ENCODE results near the gene FTCD.

The FTCD gene

GRCh38 chr21:46093668-46094400, 61.5 kb downstream of the FTCD start:
- no peak for DNase-seq (ENCODE audit: low read depth)

GRCh38 chr21:46092811-46093667, 62.3 kb downstream of the FTCD start:
- no peak for DNase-seq (ENCODE audit: low read depth)

GRCh38 chr21:46092026-46092764, 63.2 kb downstream of the FTCD start:
- DNase-seq (ENCODE audit: low read depth): no peak

- no peak for DNase-seq (ENCODE audit: low read depth)
Observed at GRCh38 chr21:46091631-46092025, 63.8 kb downstream of the FTCD start.

GRCh38 chr21:46091118-46091517, 64.3 kb downstream of the FTCD start:
- no peak for DNase-seq (ENCODE audit: low read depth)

DNA sequence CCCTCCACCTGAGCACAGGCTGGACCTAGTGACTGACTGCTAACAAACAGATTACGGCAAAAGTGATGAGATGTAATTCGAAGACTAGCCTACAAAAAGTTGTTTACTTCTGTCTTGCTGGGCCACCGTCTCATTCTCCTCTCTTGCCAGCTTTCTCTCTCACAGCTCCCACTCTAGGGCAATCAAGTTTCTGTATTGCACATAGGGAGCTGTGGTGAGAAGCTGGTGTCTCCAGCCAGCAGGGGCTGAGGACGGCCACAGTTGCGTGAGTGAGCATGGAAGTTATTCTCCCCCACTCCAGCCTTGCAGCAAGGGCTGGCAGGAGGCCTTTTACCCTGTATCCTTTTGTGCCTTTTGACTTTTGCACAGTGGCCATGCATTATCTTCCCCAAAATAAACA, 66.1 kb downstream of the FTCD start:
- DNase-seq (ENCODE audit: low read depth): no peak

DNA sequence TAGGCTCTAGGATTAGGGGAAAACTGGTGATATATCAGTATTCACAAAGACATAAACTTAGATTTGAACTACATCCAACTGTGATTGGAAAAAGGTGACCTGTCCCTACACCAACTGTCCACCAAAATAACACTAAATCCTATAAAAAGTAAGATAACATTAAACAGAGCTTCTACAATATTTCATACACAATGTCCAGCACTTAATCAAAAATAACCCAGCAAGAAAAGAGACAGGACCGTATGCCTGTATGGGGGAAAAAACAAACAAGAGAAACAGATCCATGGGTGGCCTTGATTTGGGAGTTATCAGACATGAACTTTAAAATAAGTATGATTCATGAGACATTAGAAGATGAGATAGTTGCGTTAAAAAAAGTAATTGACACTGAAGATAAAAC, 67.2 kb downstream of the FTCD start:
- no peak for DNase-seq (ENCODE audit: low read depth)

- no peak for DNase-seq (ENCODE audit: low read depth)
Observed at GRCh38 chr21:46087641-46088040, 67.7 kb downstream of the FTCD start.

Measured in activated T-helper 9 cell treated with anti-CD3 and anti-CD28 coated beads, Interleukin-2, amount 50 U/mL, for 16 hours (primary cell).